ENCODE data around the gene FCHSD2.

DNA sequence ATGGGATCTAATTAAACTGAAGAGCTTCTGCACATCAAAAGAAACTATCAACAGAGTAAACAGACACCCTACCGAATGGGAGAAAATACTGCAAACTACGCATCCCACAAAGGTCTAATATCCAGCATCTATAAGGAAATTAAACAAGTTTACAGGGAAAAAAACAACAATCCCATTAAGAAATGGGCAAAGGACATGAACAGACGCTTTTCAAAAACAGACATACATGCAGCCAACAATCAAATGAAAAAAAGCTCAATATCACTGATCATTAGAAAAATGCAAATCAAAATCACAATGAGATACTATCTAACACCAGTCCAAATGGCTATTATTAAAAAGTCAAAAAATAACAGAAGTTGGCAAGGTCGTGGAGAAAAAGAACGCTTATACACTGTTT lies 117.5 kb downstream of the FCHSD2 start:
- TF ChIP-seq ESRRA (IDR thresholded peaks at IDR 0.05; ENCODE audit: borderline replicate concordance, low read length) (no peak), FOSB (CRISPR knock-in tag; IDR thresholded peaks at IDR 0.05) (no peak), POLR2A (IDR thresholded peaks at IDR 0.05; ENCODE audit: low read length) (no peak), CHD4 (IDR thresholded peaks at IDR 0.05; ENCODE audit: borderline replicate concordance) (no peak), RCOR1 (IDR thresholded peaks at IDR 0.05; ENCODE audit: low read depth, low read length) (no peak)
- TF ChIP-seq, protein P1, sequence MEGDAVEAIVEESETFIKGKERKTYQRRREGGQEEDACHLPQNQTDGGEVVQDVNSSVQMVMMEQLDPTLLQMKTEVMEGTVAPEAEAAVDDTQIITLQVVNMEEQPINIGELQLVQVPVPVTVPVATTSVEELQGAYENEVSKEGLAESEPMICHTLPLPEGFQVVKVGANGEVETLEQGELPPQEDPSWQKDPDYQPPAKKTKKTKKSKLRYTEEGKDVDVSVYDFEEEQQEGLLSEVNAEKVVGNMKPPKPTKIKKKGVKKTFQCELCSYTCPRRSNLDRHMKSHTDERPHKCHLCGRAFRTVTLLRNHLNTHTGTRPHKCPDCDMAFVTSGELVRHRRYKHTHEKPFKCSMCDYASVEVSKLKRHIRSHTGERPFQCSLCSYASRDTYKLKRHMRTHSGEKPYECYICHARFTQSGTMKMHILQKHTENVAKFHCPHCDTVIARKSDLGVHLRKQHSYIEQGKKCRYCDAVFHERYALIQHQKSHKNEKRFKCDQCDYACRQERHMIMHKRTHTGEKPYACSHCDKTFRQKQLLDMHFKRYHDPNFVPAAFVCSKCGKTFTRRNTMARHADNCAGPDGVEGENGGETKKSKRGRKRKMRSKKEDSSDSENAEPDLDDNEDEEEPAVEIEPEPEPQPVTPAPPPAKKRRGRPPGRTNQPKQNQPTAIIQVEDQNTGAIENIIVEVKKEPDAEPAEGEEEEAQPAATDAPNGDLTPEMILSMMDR (IDR thresholded peaks at IDR 0.05) = no peak
